ENCODE results near the gene BTBD19.
A peak's percentile ranks its signal among the peaks of the same experiment; 100 is the strongest.
"Not testable (repeated sequence)": the region's sequence is repeated elsewhere in the genome, so short reads cannot be mapped to it uniquely, and the experiment has no call there.

Gene BTBD19

DNA sequence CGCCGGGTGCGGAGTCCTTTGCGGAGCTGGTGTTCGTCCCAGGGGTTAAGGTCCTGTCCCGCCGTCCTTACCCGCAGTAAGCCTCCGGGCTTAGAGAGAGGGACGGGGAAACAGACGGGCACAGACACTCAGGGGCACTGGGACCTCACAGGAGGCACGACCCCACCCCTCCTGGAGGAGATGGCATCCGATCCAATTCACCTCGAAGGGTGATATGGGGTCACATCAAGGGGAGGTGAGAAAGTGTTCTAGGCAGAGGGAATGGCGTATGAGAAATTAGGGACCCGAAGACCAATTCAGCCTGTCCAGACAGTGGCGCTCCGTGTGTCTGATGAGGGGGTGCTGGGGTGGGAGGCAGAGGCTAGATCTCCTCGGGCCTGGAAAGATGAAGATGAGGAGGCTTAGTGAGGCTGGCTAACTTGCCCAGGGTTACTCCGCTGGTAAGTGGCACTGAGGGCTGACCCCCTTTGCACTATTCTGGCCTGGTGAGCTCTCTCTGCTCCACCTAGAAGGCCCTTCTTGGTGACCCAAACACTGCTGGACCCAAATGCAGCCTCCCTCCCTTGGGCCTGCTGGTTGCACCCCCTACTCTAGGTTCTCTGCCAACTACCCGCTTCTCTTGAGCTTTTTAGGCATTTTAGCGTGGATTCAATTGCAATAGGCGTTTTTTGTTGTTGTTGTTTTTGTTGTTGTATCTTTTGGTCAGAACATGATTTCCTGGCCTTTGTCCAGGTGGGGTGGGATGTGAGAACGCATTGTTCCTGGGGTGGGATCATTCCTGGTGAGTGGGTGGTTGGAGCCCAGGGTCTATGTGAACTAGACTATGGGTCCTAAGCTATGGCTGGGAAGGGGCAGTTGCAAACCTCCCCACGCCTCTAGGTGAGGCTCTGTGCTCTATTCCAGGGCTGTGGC, 12.3 kb downstream of the BTBD19 start:
- H3K4me3 ChIP-seq (ENCODE audit: low read depth, low read length) = peak overlapping the region; percentile 54
- TF ChIP-seq, protein P1, sequence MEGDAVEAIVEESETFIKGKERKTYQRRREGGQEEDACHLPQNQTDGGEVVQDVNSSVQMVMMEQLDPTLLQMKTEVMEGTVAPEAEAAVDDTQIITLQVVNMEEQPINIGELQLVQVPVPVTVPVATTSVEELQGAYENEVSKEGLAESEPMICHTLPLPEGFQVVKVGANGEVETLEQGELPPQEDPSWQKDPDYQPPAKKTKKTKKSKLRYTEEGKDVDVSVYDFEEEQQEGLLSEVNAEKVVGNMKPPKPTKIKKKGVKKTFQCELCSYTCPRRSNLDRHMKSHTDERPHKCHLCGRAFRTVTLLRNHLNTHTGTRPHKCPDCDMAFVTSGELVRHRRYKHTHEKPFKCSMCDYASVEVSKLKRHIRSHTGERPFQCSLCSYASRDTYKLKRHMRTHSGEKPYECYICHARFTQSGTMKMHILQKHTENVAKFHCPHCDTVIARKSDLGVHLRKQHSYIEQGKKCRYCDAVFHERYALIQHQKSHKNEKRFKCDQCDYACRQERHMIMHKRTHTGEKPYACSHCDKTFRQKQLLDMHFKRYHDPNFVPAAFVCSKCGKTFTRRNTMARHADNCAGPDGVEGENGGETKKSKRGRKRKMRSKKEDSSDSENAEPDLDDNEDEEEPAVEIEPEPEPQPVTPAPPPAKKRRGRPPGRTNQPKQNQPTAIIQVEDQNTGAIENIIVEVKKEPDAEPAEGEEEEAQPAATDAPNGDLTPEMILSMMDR (IDR thresholded peaks at IDR 0.05; ENCODE audit: low read depth, low read length, missing control alignments) = no peak
- DNase-seq (ENCODE audit: low read depth) = no peak

- DNase-seq (ENCODE audit: low read depth) = no peak
- no peak overlapping the region for H3K4me3 ChIP-seq (ENCODE audit: low read depth, low read length)
- TF ChIP-seq, protein P1 (IDR thresholded peaks at IDR 0.05; ENCODE audit: low read depth, low read length, missing control alignments) = no peak
Observed at GRCh38 chr1:44821240-44821715, 13.0 kb downstream of the BTBD19 start.

DNA sequence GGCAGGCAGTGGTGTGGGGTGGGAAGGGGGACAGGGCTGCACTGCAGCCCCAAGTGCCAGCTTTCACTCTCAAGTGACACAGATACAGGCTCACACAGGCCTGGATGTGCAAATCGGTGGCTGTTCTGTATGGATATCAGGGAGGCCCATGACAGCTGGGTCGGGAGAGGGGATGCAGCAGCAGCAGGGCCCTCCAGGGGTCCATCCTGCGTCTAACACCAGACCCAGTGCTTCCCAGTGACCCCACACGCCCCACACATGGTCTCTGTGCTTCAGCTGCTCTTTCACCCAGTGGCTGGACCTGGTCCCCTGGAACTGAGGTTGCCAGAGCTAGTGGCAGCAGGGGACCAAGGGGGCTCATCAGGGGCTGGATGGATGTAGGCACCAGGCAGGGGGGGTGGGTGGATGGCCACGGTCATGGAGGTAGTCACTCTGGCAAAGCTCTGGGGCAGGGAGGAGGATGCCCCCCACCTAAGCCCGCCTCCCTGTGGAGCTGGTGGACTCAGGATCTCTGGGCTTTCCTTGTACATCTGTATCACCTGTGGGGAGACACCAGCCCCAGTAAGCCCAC, 13.9 kb downstream of the BTBD19 start:
- DNase-seq (ENCODE audit: low read depth) = no peak
- no peak overlapping the region for H3K4me3 ChIP-seq (ENCODE audit: low read depth, low read length)
- TF ChIP-seq, protein P1 (IDR thresholded peaks at IDR 0.05; ENCODE audit: low read depth, low read length, missing control alignments) = no peak

DNA sequence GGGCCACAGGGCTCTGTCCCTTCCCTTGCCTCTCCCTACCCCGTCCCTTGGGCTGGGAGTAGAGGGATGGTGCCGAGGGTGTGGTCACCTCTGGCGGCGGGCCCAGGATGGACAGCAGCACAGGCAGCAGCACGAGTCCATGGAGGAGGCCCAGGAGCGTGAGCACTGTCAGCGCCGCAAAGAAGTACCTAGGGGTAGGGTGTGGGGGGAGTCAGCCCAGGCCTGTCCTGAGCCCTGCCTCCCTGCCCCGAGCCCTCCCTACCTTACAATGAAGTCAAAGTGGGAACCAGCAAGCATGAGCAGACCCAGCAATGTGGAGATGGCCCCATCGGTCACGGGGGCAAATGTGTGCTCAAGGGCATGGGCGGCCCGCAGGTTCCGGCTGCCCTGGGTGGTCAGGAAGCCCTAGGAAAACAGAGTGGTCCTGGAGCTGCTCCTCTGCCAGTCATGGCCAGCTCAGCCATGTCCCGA, 14.7 kb downstream of the BTBD19 start:
- TF ChIP-seq, protein P1 (IDR thresholded peaks at IDR 0.05; ENCODE audit: low read depth, low read length, missing control alignments) = no peak
- H3K4me3 ChIP-seq (ENCODE audit: low read depth, low read length) = no peak overlapping the region
- DNase-seq (ENCODE audit: low read depth) = no peak

- DNase-seq (ENCODE audit: low read depth); H3K4me3 ChIP-seq (ENCODE audit: low read depth, low read length): not testable (repeated sequence)
Observed at GRCh38 chr1:44824392-44824791, 16.1 kb downstream of the BTBD19 start.

DNA sequence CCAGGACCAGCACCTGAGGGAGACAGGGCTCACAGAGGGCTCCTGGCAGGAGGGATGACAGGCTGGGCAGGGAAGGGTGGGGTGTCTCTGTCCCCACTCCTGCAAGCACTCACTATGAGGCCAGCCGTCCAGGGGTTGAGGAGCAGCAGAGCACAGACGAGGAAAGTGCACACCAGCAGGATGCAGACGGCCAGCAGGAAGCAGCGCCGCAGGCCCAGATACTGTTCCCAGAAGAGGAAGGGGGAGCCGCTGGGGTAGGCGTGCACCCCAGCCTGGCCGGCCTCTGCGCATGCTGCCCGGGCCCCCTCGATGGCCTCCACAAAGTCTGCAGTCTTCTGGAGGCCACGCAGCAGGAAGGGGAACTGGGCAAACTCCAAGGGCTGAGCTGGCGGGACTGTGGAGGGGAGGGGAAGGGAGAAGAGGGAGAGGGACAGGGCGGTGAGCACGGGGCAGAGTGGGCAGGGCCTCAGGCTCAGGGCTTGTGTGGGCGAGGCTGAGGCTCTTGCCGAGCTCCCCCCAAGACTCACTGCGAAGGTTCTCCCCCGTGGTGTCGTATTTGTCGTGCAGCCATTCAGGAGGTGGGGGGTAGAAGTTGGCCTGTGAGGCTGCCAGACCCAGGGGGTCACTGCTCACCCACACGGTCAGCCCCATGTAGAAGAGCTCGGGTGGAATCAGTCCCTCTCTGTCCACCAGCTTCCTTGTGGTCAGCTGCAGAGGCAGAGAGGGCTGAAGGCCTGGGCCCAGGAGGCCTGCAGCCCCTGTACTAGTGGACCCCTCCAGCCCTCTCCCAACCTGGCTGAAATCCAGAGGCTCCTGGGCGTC, 18.3 kb downstream of the BTBD19 start:
- no peak overlapping the region for H3K4me3 ChIP-seq (ENCODE audit: low read depth, low read length)
- no peak for DNase-seq (ENCODE audit: low read depth)
- TF ChIP-seq, protein P1 (IDR thresholded peaks at IDR 0.05; ENCODE audit: low read depth, low read length, missing control alignments) = no peak
